Ishikawa (cell line): Measurements from ENCODE around the gene TSPAN14.

Experiments used
- CEBPB ChIP-seq: IDR thresholded peaks from 2 replicates; pipeline ENCODE4 v1.6.1; 2012
- EP300 ChIP-seq: IDR thresholded peaks from 2 replicates; pipeline ENCODE4 v1.6.1; 2012; ENCODE audit warnings: borderline replicate concordance
- FOXM1 ChIP-seq: IDR thresholded peaks from 2 replicates; pipeline ENCODE4 v1.6.1; 2012; ENCODE audit warnings: low read depth, borderline replicate concordance
- MAX ChIP-seq: IDR thresholded peaks from 2 replicates; pipeline ENCODE4 v1.6.1; 2012
- REST ChIP-seq: IDR thresholded peaks from 2 replicates; pipeline ENCODE4 v1.6.1; 2012; ENCODE audit warnings: low read depth, mild to moderate bottlenecking
- TAF1 ChIP-seq: IDR thresholded peaks from 2 replicates; pipeline ENCODE4 v1.6.1; 2012; ENCODE audit warnings: low read depth, mild to moderate bottlenecking
- USF1 ChIP-seq: IDR thresholded peaks from 2 replicates; pipeline ENCODE4 v1.6.1; 2012
- ZBTB7A ChIP-seq: IDR thresholded peaks from 2 replicates; pipeline ENCODE4 v1.6.1; 2012; ENCODE audit warnings: low read depth

GRCh38 chr10:80579849-80580637 lies 125.9 kb downstream of the TSPAN14 start:
- no peak for TF ChIP-seq MAX
- no peak for TF ChIP-seq TAF1
- no peak for TF ChIP-seq ZBTB7A
- no peak for TF ChIP-seq EP300
- TF ChIP-seq USF1, result no peak
- TF ChIP-seq CEBPB, result no peak
- TF ChIP-seq FOXM1, result no peak
- no peak for TF ChIP-seq REST
